GM21619 (cell line): ENCODE measurements around the gene KLC1.
A peak's percentile ranks its signal among the peaks of the same experiment; 100 is the strongest.
"Not testable (repeated sequence)": the region's sequence is repeated elsewhere in the genome, so short reads cannot be mapped to it uniquely, and the experiment has no call there.

ENCODE experiments used
- ATAC-seq: cut with Tn5 transposase; IDR thresholded peaks from one replicate; pipeline ENCODE4 v1.9.1; 2021; ENCODE audit not compliant: unreplicated experiment

The KLC1 gene

DNA sequence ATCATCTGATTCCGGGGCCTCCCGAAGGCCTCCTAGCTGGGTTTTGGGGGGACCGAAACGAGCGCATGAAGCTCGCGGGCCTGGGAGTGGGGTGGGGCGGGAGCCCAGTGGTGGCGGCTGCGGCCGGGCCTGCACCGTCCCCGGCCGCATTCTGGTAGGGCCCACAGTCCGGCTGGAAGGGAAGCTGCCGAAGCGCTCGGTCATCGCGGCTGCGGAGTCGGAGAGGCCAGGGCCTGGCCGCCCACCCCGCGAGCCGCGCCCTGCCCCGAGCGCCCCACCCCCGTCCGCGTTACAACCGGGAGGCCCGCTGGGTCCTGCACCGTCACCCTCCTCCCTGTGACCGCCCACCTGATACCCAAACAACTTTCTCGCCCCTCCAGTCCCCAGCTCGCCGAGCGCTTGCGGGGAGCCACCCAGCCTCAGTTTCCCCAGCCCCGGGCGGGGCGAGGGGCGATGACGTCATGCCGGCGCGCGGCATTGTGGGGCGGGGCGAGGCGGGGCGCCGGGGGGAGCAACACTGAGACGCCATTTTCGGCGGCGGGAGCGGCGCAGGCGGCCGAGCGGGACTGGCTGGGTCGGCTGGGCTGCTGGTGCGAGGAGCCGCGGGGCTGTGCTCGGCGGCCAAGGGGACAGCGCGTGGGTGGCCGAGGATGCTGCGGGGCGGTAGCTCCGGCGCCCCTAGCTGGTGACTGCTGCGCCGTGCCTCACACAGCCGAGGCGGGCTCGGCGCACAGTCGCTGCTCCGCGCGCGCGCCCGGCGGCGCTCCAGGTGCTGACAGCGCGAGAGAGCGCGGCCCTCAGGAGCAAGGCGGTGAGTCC is at the start of gene KLC1:
KLC1 (plus strand) TSS at position 528 of the 819 bp plus-strand sequence. CDS start 25,354 bp downstream, outside the sequence.
- peak; percentile 53 for ATAC-seq

DNA sequence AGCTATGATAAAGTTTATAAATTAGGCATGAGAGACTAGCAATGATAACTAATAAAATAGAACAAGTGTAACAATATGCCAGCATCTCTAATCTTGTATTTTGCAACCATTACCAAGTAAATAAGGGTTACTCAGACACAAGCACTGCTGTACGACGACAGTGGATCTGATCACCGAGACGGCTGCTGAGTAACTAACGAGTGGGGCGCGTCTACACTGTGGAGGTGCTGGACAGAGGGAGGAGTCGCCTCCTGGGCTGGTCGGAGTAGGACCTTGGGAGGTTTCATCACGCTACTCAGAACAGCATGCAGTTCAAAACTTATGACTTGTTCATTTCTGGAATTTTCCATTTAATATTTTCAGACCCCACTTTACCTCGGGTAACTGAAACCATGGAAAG is 47.8 kb upstream of the KLC1 start:
- no peak for ATAC-seq

DNA sequence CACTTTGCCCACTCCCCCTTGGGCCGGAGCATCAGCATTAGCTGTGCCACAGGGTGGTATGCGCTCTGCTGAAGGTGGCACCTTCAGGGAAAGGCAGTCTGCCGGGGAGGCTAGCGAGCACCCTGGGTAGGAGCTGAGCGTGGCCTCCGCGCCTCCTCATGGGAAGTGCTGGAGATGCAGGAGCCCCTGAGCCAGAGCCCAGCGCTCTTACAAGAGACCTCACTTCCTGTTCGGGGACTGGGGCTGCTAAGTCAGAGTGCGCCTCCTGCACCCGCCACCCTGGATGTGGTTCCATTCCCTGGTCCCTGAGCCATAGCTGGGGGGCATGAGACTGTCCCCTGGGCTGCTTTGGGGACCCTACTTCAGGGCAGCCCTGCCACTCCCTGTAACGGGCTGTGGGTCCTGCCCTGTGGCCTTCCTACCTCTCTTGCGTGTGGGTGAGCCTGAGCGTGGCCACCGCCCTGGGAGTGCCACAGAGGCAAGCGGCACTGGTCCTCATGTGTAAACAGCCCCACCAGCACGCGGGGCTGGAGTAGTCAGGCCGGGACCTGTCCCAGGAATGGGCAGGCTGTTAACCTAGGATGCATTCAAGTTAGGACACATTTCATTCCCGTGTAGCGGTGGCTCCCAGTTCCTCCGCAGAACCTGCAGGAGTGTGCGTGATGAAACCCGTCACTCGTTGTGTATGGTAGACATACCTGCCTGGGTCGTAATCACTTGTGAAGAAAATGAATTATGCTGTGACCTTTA is 46.9 kb upstream of the KLC1 start:
- ATAC-seq: no peak

DNA sequence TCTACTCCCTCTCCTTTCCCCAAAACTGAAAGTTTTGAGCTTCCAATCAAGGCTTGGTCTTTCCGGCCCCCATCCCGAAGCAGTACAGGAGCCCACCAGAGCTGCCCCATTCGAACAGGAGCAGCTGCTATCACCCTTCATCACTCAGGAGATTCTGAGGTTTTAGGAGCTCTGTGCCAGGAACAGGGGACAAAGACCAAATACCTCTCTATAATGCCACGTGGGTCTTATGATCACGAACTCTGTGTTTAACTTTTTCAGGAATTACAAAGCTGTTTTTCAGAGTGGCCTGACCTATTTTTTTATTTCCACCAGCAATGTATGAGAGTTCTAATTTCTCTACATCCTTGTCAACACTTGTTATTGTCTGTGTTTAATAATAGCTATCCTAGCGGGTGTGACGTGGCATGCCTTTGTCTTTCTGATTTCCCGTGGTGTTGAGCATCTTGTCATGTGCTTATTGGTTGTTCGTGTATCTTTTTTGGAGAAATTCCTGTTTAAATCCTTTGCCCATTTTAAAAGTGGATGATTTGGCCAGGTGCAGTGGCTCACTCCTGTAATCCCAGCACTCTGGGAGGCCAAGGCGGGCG is 44.6 kb upstream of the KLC1 start:
- no peak for ATAC-seq

DNA sequence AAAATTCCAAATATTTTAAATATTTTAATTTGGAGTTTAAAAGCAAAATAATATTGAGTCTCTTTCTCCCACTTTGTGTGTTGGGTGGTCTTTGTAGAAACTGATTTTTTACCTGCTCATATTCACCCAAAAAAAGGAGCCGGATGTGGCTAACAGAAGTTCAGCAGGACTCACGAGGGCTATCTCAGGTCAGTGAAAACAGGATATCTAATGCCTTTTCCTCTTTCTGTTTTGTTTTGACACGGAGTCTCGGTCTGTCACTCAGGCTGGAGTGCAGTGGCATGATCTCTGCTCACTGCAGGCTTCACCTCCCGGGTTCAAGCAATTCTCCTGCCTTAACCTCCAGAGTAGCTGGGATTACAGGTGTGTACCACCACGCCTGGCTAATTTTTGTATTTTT is 35.4 kb upstream of the KLC1 start:
- peak; percentile 97 for ATAC-seq

DNA sequence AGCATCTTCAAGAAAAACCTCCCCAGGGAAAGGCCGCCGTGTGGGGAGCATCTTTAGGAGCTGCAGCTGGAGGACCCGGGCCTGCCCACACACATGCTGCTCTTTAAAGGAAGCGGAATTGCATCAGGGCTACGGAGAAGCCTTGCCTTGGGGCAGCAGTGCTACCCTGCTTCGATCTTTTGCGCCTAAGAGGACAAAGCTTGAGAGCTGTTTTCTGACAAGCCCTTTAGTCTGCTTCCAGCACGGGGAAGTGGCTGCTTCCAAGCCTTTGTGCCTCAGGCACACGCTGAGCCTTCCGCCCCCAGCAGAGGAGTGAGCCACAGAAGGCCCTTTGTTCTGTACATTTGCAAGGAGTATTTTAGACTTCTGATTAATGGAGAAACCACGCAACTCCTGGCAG is 34.7 kb upstream of the KLC1 start:
- no peak for ATAC-seq

DNA sequence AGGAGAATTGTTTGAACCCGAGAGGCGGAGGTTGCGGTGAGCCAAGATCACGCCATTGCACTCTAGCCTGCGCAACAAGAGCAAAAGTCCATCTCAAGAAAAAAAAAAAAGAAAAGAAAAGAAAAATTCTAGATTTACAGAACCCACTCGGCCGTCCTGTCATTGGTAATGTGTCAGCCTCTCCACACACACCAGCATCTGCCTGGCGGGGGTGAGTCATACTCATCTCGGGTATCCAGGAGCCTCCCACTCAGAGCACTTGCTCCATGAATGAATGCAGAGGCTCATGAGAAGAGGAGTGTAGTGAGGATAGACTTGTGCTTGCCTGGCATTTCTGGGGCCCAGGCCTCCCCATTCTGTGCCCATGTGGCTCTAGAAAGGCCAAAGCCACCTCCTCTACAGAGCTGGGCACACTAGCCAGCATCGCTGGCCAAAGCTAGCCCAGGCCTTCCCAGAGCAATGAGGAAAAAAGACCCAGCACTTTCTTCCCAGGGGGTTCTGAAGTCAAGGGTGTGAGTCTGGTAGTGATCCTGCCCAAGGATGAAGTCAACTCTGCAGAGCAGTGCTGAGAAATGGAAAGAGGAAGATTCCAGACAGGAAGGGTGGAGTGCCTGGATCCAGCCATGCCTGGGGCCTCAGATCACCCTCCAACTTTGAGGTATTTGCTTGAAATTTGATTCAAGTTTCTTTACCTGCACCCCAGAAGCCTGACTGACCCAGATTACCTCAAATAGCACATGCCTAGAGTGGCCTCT is 31.2 kb upstream of the KLC1 start:
- ATAC-seq: no peak

DNA sequence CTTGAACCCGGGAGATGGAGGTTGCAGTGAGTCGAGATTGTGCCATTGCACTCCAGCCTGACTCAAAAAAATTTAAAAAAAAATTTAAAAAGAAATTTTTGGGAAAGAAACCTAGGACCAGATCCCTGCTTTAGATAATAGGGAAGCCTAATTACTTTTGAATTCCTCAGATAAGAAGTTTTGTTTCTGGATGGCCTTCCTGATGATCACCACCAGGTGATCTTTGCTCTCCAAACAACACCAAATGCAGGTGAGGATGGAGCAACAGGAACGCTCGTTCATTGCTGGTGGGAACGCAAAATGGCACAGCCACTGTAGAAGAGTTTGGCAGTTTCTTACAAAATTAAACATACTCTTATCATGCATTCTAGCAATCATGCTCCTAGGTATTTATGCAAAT is 28.5 kb upstream of the KLC1 start:
- ATAC-seq: no peak

DNA sequence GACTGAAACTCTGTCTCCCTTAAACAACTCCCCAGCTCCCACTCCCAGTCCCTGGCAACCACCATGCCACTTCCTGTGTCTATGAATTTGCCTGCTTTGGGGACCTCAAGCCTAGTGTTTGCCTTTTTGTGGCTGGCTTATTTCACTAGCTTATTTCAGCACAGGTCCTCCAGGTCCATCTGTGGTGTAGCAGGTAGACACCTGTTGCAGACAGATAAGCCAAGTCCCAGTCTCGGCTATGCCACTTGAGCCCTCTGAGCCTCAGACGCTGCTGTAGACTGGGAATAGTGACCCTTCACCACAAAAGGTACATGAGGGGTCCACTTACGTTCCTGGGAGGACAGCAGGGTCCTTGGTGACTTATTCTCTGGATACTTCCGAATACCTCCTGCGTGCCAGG is 24.4 kb upstream of the KLC1 start:
- ATAC-seq: no peak

DNA sequence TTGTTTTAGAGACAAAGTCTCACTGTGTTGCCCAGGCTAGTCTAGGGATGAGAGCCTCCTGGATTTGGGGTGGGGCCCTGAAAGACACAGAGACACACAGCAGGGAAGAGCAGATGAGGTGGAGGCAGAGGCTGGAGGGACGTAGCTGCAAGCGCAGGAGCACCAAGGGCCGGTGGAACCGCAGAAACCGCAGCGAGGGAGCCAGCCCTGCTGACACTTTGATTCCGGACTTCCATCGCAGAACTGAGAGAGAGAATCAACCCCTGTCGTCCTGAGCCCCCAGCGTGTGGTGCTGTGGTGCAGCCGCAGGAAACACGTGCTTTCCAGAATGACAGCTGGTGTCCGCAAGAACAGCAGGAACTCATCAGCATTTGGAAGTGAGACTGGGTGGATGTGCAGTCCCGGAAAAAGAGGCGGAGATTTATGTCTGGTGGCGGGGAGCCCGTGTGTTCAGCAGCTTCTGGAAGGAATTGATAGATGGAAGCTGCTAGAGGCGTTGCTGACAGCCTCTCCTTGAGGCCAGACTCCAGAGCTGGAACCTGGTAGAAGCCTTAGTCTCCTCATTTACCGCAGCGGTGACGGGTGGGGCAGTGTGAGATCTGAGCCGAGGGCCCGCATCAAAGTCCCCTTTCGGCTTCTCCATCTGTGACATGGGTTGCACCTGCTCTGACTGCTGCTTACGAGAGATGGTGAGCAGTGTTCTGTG is 21.9 kb upstream of the KLC1 start:
- peak; percentile 76 for ATAC-seq

DNA sequence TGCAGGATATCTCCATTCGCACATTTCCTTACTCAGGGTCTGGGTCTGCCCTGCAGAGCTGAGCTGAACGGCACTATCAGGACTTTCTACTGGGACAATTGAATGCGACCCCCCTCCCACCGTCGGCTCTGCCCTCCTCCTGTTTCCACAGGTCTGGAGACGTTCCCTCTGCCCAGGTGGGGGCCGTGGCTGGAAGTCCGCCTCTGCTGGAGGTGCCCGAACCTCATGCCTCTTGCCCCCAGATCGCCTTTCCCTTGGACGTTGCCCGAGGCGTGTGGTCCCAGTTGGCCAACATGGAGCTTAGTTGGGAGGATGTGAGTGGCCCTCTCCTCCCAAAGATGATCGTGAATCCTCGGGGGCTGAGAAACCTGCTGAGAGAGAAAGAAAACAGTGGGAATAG is 21.2 kb upstream of the KLC1 start:
- no peak for ATAC-seq

DNA sequence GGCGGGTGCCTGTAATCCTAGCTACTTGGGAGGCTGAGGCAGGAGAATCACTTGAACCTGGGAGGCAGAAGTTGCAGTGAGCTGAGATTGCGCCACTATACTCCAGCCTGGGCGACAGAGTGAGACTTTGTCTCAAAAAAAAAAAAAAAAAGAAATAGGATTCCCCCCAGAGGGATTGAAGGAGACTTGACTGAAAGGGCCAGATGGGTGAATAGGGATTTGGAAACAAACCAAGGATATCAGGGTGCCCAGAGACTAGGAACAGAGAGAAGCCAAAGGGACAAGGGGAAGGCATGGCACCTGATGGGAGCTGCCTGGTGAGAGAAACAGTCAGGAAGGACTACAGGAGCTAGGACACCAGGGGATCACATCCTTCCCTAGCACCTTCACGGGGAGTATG is 19.9 kb upstream of the KLC1 start:
- not testable (repeated sequence) for ATAC-seq

DNA sequence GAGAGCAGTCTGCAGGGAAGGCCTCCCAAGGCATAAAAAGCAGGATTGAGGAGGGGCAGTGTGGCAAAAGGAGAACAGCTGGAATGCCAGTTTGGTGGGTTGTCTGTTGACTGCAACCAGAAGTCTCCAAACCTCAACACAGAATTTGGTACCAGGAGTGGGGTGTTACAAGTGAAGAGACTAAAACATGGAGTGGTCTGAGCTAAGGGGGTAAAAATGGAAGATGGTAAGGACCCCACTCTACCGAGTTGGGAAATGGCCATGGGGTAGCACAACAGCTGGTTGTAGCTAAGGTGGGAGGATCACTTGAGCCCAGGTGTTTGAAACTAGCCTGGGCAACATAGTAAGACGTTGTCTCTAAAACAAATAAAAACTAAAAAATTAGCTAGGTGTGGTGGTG is 17.8 kb upstream of the KLC1 start:
- ATAC-seq: no peak

DNA sequence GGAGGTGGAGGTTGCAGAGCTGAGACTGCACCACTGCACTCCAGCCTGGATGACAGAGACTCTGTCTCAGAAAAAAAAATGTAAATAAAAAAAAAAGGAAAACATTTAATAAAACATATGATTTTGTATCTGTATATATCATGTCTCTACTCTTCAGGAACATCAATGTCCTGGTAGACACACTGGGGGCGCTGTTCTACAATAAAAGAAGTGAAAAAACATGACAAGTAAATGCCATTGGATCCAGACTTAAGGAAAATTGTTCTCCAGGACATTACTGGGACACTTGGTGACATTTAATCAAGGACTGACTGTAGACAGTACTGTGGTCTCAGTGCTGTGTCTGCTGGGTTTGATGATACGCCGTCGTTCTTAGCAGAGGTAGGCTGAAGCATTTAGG is 15.5 kb upstream of the KLC1 start:
- no peak for ATAC-seq

DNA sequence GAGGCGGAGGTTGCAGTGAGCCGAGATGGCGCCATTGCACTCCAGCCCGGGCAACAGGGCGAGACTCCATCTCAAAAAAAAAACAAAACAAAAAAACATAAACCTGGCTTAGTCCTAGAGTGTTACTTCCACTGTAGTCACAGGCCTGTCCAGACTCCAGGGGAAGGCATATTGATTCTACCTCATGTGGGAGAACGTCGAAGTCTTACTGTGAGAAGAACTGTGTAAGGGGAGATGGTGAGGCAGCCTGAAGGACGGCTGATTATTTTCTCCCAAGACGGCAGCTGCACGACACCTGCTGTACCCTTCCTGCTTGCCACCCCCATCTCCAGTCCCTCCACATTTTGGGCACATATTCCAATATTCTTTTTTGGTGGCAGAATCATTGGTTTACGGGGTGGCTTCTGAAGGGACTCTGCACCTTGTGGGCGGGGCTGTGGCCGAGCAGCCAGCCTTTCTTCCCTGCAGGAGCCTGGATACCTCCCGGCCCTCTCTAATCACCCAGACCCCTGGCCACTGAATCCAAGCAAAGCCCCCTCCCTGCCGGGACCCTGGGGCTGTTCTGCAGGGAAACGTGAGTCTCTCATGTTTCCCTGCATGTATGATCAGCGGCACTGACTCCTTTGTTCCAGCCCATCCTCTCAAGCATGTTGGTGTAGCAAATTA is 12.2 kb upstream of the KLC1 start:
- ATAC-seq: no peak

DNA sequence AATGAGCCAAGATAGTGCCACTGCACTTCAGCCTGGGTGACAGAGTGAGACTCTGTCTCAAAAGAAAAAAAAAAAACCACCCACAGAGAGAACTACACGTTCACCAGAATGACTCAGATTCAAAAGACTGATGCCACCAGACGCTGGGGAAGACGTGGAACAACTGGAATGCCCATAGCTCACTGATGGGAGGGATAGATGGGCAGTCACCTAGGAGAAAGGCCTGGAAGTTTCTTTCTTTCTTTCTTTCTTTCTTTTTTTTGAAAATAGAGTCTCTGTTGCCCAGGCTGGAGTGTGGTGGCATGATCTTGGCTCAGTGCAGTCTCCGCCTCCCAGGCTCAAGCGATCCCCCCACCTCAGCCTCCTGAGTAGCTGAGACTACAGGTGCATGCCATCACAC is 10.0 kb upstream of the KLC1 start:
- ATAC-seq: no peak

DNA sequence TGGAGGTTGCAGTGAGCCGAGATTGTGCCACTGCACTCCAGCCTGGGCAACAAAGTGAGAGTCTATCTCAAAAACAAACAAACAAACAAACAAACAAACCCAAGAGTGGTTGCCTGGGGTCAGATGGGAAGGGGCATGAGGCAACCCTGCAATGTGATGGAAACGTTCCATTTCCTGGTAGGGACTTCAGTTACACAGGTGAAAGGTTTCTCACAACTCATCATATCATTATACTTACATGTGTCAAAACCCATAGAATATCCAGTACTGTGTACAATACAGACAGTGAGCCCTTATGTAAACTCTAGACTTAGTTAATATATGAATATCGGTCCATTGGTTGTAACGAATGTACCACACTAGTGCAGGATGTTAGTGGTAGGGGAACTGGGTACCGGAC is 7.2 kb upstream of the KLC1 start:
- ATAC-seq: no peak

DNA sequence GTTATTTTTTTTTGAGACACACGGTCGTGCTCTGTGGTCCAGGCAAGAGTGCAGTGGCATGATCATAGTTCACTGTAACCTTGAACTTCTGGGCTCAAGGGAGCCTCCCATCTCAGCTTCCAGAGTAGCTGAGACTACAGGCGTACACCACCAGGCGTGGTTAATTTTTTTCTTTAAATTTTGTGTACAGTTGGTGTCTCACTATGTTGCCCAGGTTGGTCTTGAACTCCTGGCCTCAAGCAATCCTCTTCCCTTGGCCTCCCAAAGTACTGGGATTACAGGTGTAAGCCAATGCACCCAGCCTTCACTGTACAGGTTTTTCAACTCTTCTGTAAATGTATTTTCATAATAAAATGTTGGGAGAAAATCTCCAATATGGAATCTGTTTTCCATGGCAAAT is 5.7 kb upstream of the KLC1 start:
- ATAC-seq: no peak

DNA sequence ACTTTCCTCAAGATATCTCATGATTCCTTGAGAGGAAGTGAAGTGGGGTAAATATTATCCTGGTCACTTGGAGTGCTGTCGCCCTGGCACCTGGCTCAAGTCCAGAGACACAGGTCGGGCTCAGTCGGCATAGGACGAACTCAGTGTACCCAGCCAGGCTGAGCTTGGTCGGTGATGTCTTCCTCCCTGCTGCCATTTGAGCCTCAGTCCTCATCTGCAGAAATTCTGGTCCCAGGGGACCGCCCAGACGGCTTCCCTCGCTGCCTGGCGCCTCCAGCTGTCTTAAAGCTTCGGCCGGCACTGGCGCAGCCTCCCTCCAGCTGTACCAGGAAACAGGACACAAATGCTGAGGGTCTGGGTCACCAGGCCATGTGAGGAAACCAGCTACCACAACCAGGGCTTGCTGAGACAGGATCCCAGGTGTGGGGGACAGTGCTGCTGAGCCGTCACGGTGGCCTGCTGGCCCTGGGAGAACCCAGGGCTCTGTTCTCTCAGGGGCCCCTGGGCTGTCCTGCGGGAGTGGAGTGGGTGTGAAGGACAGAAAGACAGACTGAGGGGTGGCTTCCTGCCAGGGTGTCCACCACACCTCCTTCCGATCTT is 5.0 kb upstream of the KLC1 start:
- ATAC-seq: no peak

DNA sequence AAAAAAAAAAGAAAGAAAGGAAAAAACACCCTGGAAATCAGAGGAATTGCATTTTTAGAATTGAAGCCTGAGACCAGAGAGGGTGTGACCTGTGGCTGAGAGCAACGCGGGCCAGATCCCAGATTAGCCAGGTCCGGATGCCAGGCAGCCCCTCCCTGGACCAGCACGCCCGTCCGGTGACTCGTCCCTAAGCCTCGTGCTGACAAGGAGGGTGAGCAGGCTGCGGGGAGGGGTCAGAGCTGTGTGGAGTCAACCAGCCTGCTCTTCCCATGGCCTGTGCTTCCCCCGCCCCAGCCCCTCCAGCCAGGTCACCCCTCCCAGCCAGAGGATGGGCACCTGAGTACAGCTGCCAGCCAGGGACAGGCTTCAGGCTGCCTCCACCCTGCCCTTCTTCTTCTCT is 4.2 kb upstream of the KLC1 start:
- ATAC-seq: no peak
